ENCODE results near the gene PPM1J.

Gene PPM1J

GRCh38 chr1:112688781-112689193 lies 26.3 kb downstream of the PPM1J start:
- peaks cover 0 to 3% of the 10 kb centered on the region in 2 donors for H3K4me1 ChIP-seq (ENCODE audit: control insufficient read depth in 2 of 2, insufficient read depth in 2 of 2, low read length in 2 of 2)
- no peak overlapping the region for H3K9ac ChIP-seq (ENCODE audit: low read depth in 1 of 2, low read length in 2 of 2)
- no peaks in the 10 kb centered on the region for H3K9me3 ChIP-seq (ENCODE audit: control insufficient read depth in 2 of 2, low read length in 2 of 2)
- no peak overlapping the region for H3K4me3 ChIP-seq (ENCODE audit: low read length in 2 of 2)
- peak overlapping the region in 1 of 2 donors; percentile 9 for H3K27ac ChIP-seq (ENCODE audit: low read depth in 2 of 2, low read length in 2 of 2)
- peaks cover 28 to 38% of the 10 kb centered on the region in 2 donors for H3K36me3 ChIP-seq (ENCODE audit: control insufficient read depth in 2 of 2, insufficient read depth in 2 of 2, low read length in 2 of 2)
- H3K27me3 ChIP-seq (ENCODE audit: control insufficient read depth in 2 of 2, insufficient read depth in 2 of 2, low read length in 2 of 2): no peaks in the 10 kb centered on the region

- no peaks in the 10 kb centered on the region for H3K9me3 ChIP-seq (ENCODE audit: control insufficient read depth in 2 of 2, low read length in 2 of 2)
- peaks cover 24 to 30% of the 10 kb centered on the region in 2 donors for H3K36me3 ChIP-seq (ENCODE audit: control insufficient read depth in 2 of 2, insufficient read depth in 2 of 2, low read length in 2 of 2)
- no peak overlapping the region for H3K9ac ChIP-seq (ENCODE audit: low read depth in 1 of 2, low read length in 2 of 2)
- no peak overlapping the region for H3K27ac ChIP-seq (ENCODE audit: low read depth in 2 of 2, low read length in 2 of 2)
- H3K4me3 ChIP-seq (ENCODE audit: low read length in 2 of 2): no peak overlapping the region
- no peaks in the 10 kb centered on the region for H3K27me3 ChIP-seq (ENCODE audit: control insufficient read depth in 2 of 2, insufficient read depth in 2 of 2, low read length in 2 of 2)
- peaks cover 0 to 3% of the 10 kb centered on the region in 2 donors for H3K4me1 ChIP-seq (ENCODE audit: control insufficient read depth in 2 of 2, insufficient read depth in 2 of 2, low read length in 2 of 2)
Measured at GRCh38 chr1:112687785-112688496, 27.2 kb downstream of the PPM1J start.

GRCh38 chr1:112687361-112687760 lies 27.8 kb downstream of the PPM1J start:
- Histone ChIP-seq H3K4me3 (ENCODE audit: low read length in 2 of 2) (no peak overlapping the region), H3K4me1 (ENCODE audit: control insufficient read depth in 2 of 2, insufficient read depth in 2 of 2, low read length in 2 of 2) (peaks cover 0 to 3% of the 10 kb centered on the region in 2 donors), H3K27ac (ENCODE audit: low read depth in 2 of 2, low read length in 2 of 2) (no peak overlapping the region), H3K9me3 (ENCODE audit: control insufficient read depth in 2 of 2, low read length in 2 of 2) (no peaks in the 10 kb centered on the region), H3K27me3 (ENCODE audit: control insufficient read depth in 2 of 2, insufficient read depth in 2 of 2, low read length in 2 of 2) (no peaks in the 10 kb centered on the region), H3K36me3 (ENCODE audit: control insufficient read depth in 2 of 2, insufficient read depth in 2 of 2, low read length in 2 of 2) (peaks cover 19 to 24% of the 10 kb centered on the region in 2 donors), H3K9ac (ENCODE audit: low read depth in 1 of 2, low read length in 2 of 2) (no peak overlapping the region)

- H3K27ac ChIP-seq (ENCODE audit: low read depth in 2 of 2, low read length in 2 of 2): no peak overlapping the region
- H3K27me3 ChIP-seq (ENCODE audit: control insufficient read depth in 2 of 2, insufficient read depth in 2 of 2, low read length in 2 of 2): no peaks in the 10 kb centered on the region
- peaks cover 0 to 3% of the 10 kb centered on the region in 2 donors for H3K4me1 ChIP-seq (ENCODE audit: control insufficient read depth in 2 of 2, insufficient read depth in 2 of 2, low read length in 2 of 2)
- no peak overlapping the region for H3K9ac ChIP-seq (ENCODE audit: low read depth in 1 of 2, low read length in 2 of 2)
- H3K36me3 ChIP-seq (ENCODE audit: control insufficient read depth in 2 of 2, insufficient read depth in 2 of 2, low read length in 2 of 2): peaks cover 16 to 20% of the 10 kb centered on the region in 2 donors
- no peak overlapping the region for H3K4me3 ChIP-seq (ENCODE audit: low read length in 2 of 2)
- H3K9me3 ChIP-seq (ENCODE audit: control insufficient read depth in 2 of 2, low read length in 2 of 2): no peaks in the 10 kb centered on the region
Measured at GRCh38 chr1:112686835-112687234, 28.3 kb downstream of the PPM1J start.

GRCh38 chr1:112686417-112686816 lies 28.7 kb downstream of the PPM1J start:
- peaks cover 0 to 3% of the 10 kb centered on the region in 2 donors for H3K4me1 ChIP-seq (ENCODE audit: control insufficient read depth in 2 of 2, insufficient read depth in 2 of 2, low read length in 2 of 2)
- no peak overlapping the region for H3K9ac ChIP-seq (ENCODE audit: low read depth in 1 of 2, low read length in 2 of 2)
- no peaks in the 10 kb centered on the region for H3K9me3 ChIP-seq (ENCODE audit: control insufficient read depth in 2 of 2, low read length in 2 of 2)
- no peak overlapping the region for H3K4me3 ChIP-seq (ENCODE audit: low read length in 2 of 2)
- H3K27me3 ChIP-seq (ENCODE audit: control insufficient read depth in 2 of 2, insufficient read depth in 2 of 2, low read length in 2 of 2): no peaks in the 10 kb centered on the region
- H3K36me3 ChIP-seq (ENCODE audit: control insufficient read depth in 2 of 2, insufficient read depth in 2 of 2, low read length in 2 of 2): peaks cover 12 to 15% of the 10 kb centered on the region in 2 donors
- no peak overlapping the region for H3K27ac ChIP-seq (ENCODE audit: low read depth in 2 of 2, low read length in 2 of 2)

GRCh38 chr1:112685913-112686312 lies 29.2 kb downstream of the PPM1J start:
- peaks cover 12 to 14% of the 10 kb centered on the region in 2 donors for H3K36me3 ChIP-seq (ENCODE audit: control insufficient read depth in 2 of 2, insufficient read depth in 2 of 2, low read length in 2 of 2)
- H3K4me1 ChIP-seq (ENCODE audit: control insufficient read depth in 2 of 2, insufficient read depth in 2 of 2, low read length in 2 of 2): peaks cover 0 to 3% of the 10 kb centered on the region in 2 donors
- no peak overlapping the region for H3K9ac ChIP-seq (ENCODE audit: low read depth in 1 of 2, low read length in 2 of 2)
- H3K9me3 ChIP-seq (ENCODE audit: control insufficient read depth in 2 of 2, low read length in 2 of 2): no peaks in the 10 kb centered on the region
- no peak overlapping the region for H3K27ac ChIP-seq (ENCODE audit: low read depth in 2 of 2, low read length in 2 of 2)
- H3K27me3 ChIP-seq (ENCODE audit: control insufficient read depth in 2 of 2, insufficient read depth in 2 of 2, low read length in 2 of 2): no peaks in the 10 kb centered on the region
- no peak overlapping the region for H3K4me3 ChIP-seq (ENCODE audit: low read length in 2 of 2)

- Histone ChIP-seq H3K27me3 (ENCODE audit: control insufficient read depth in 2 of 2, insufficient read depth in 2 of 2, low read length in 2 of 2) (no peaks in the 10 kb centered on the region), H3K9ac (ENCODE audit: low read depth in 1 of 2, low read length in 2 of 2) (no peak overlapping the region), H3K36me3 (ENCODE audit: control insufficient read depth in 2 of 2, insufficient read depth in 2 of 2, low read length in 2 of 2) (peaks cover 0 to 2% of the 10 kb centered on the region in 2 donors), H3K4me1 (ENCODE audit: control insufficient read depth in 2 of 2, insufficient read depth in 2 of 2, low read length in 2 of 2) (peaks cover 16 to 18% of the 10 kb centered on the region in 2 donors), H3K4me3 (ENCODE audit: low read length in 2 of 2) (no peak overlapping the region), H3K9me3 (ENCODE audit: control insufficient read depth in 2 of 2, low read length in 2 of 2) (no peaks in the 10 kb centered on the region), H3K27ac (ENCODE audit: low read depth in 2 of 2, low read length in 2 of 2) (no peak overlapping the region)
Measured at GRCh38 chr1:112678605-112679004, 36.5 kb downstream of the PPM1J start.

- H3K27me3 ChIP-seq (ENCODE audit: control insufficient read depth in 2 of 2, insufficient read depth in 2 of 2, low read length in 2 of 2): no peaks in the 10 kb centered on the region
- H3K9me3 ChIP-seq (ENCODE audit: control insufficient read depth in 2 of 2, low read length in 2 of 2): no peaks in the 10 kb centered on the region
- H3K9ac ChIP-seq (ENCODE audit: low read depth in 1 of 2, low read length in 2 of 2): no peak overlapping the region
- H3K36me3 ChIP-seq (ENCODE audit: control insufficient read depth in 2 of 2, insufficient read depth in 2 of 2, low read length in 2 of 2): peaks cover 0 to 2% of the 10 kb centered on the region in 2 donors
- no peak overlapping the region for H3K4me3 ChIP-seq (ENCODE audit: low read length in 2 of 2)
- no peak overlapping the region for H3K27ac ChIP-seq (ENCODE audit: low read depth in 2 of 2, low read length in 2 of 2)
- peaks cover 16 to 21% of the 10 kb centered on the region in 2 donors for H3K4me1 ChIP-seq (ENCODE audit: control insufficient read depth in 2 of 2, insufficient read depth in 2 of 2, low read length in 2 of 2)
Measured at GRCh38 chr1:112677501-112677900, 37.6 kb downstream of the PPM1J start.

- Histone ChIP-seq H3K36me3 (ENCODE audit: control insufficient read depth in 2 of 2, insufficient read depth in 2 of 2, low read length in 2 of 2) (peaks cover 6 to 8% of the 10 kb centered on the region in 2 donors), H3K9me3 (ENCODE audit: control insufficient read depth in 2 of 2, low read length in 2 of 2) (no peaks in the 10 kb centered on the region), H3K4me1 (ENCODE audit: control insufficient read depth in 2 of 2, insufficient read depth in 2 of 2, low read length in 2 of 2) (peaks cover 16 to 21% of the 10 kb centered on the region in 2 donors)
Measured at GRCh38 chr1:112676543-112676942, 38.6 kb downstream of the PPM1J start.

GRCh38 chr1:112675728-112676381 lies 39.3 kb downstream of the PPM1J start:
- Histone ChIP-seq H3K4me3 (ENCODE audit: low read length in 2 of 2) (peak overlapping the region; percentile 79 to 83), H3K27ac (ENCODE audit: low read depth in 2 of 2, low read length in 2 of 2) (peak overlapping the region in 1 of 2 donors; percentile 93), H3K27me3 (ENCODE audit: control insufficient read depth in 2 of 2, insufficient read depth in 2 of 2, low read length in 2 of 2) (no peaks in the 10 kb centered on the region), H3K4me1 (ENCODE audit: control insufficient read depth in 2 of 2, insufficient read depth in 2 of 2, low read length in 2 of 2) (peaks cover 16 to 21% of the 10 kb centered on the region in 2 donors), H3K9ac (ENCODE audit: low read depth in 1 of 2, low read length in 2 of 2) (peak overlapping the region; percentile 72 to 95), H3K36me3 (ENCODE audit: control insufficient read depth in 2 of 2, insufficient read depth in 2 of 2, low read length in 2 of 2) (peaks cover 10 to 15% of the 10 kb centered on the region in 2 donors), H3K9me3 (ENCODE audit: control insufficient read depth in 2 of 2, low read length in 2 of 2) (no peaks in the 10 kb centered on the region)

More at GRCh38 chr1:112676543-112676942, 38.6 kb downstream of the PPM1J start:
- Histone ChIP-seq H3K27ac (ENCODE audit: low read depth in 2 of 2, low read length in 2 of 2) (no peak overlapping the region), H3K27me3 (ENCODE audit: control insufficient read depth in 2 of 2, insufficient read depth in 2 of 2, low read length in 2 of 2) (no peaks in the 10 kb centered on the region), H3K4me3 (ENCODE audit: low read length in 2 of 2) (no peak overlapping the region), H3K9ac (ENCODE audit: low read depth in 1 of 2, low read length in 2 of 2) (no peak overlapping the region)
